Measurements from ENCODE around the gene INPP4B.

The INPP4B gene

GRCh38 chr4:142194905-142195304 lies 651.2 kb downstream of the INPP4B start:
- DNase-seq, result no peak

GRCh38 chr4:142191901-142192300 lies 654.2 kb downstream of the INPP4B start:
- DNase-seq, result no peak

- DNase-seq, result no peak
Observed at GRCh38 chr4:142181021-142181420, 665.1 kb downstream of the INPP4B start.

- DNase-seq, result no peak
Observed at GRCh38 chr4:142169216-142169615, 676.9 kb downstream of the INPP4B start.

- DNase-seq, result peak; percentile 25
Observed at GRCh38 chr4:142168181-142168580, 677.9 kb downstream of the INPP4B start.

GRCh38 chr4:142164767-142165500 lies 681.2 kb downstream of the INPP4B start:
- no peak for DNase-seq

GRCh38 chr4:142161086-142161485 lies 685.0 kb downstream of the INPP4B start:
- no peak for DNase-seq

GRCh38 chr4:142160509-142160908 lies 685.6 kb downstream of the INPP4B start:
- DNase-seq, result peak; percentile 32

- DNase-seq, result no peak
Observed at GRCh38 chr4:142158980-142159379, 687.1 kb downstream of the INPP4B start.

- DNase-seq, result peak; percentile 2
Observed at GRCh38 chr4:142156256-142156655, 689.8 kb downstream of the INPP4B start.

GRCh38 chr4:142155347-142155746 lies 690.8 kb downstream of the INPP4B start:
- peak; percentile 32 for DNase-seq

- DNase-seq, result no peak
Observed at GRCh38 chr4:142150483-142150882, 695.6 kb downstream of the INPP4B start.

- no peak for DNase-seq
Observed at GRCh38 chr4:142144813-142145212, 701.3 kb downstream of the INPP4B start.

GRCh38 chr4:142142366-142143054 lies 703.6 kb downstream of the INPP4B start:
- no peak for DNase-seq

GRCh38 chr4:142141224-142141623 lies 704.9 kb downstream of the INPP4B start:
- DNase-seq, result no peak

GRCh38 chr4:142130666-142131065 lies 715.4 kb downstream of the INPP4B start:
- DNase-seq, result no peak

- no peak for DNase-seq
Observed at GRCh38 chr4:142129931-142130330, 716.2 kb downstream of the INPP4B start.

GRCh38 chr4:142129473-142129872 lies 716.6 kb downstream of the INPP4B start:
- no peak for DNase-seq

GRCh38 chr4:142128529-142128928 lies 717.6 kb downstream of the INPP4B start:
- peak; percentile 38 for DNase-seq

GRCh38 chr4:142126890-142127497 lies 719.1 kb downstream of the INPP4B start:
- DNase-seq, result peak; percentile 66

GRCh38 chr4:142124874-142125273 lies 721.2 kb downstream of the INPP4B start:
- DNase-seq, result no peak

GRCh38 chr4:142121448-142122350 lies 724.4 kb downstream of the INPP4B start:
- DNase-seq, result no peak

GRCh38 chr4:142120921-142121320 lies 725.2 kb downstream of the INPP4B start:
- no peak for DNase-seq

All from fibroblast of skin of right quadriceps (primary cell).